Endothelial cell (in vitro differentiated cells): ENCODE data around the gene COL5A2. TPM values are rescaled to one million over a fixed set of nuclear protein-coding genes. Genes with fewer than 3 reads are reported as not detected.

Experiments
- DNase-seq: peaks from one replicate; pipeline ENCODE4 v3.0.0; 2021; ENCODE audit warnings: low spot score
- H3K27ac Mint-ChIP-seq: one replicate; pipeline ENCODE4 v1.8.0; 2021; ENCODE audit warnings: mixed read lengths, inconsistent platforms; ENCODE audit not compliant: unreplicated experiment
- H3K27me3 Mint-ChIP-seq: one replicate; pipeline ENCODE4 v1.8.0; 2021; ENCODE audit warnings: mild to moderate bottlenecking, moderate library complexity, mixed read lengths, inconsistent platforms; ENCODE audit not compliant: unreplicated experiment
- H3K36me3 Mint-ChIP-seq: one replicate; pipeline ENCODE4 v1.8.0; 2021; ENCODE audit warnings: mild to moderate bottlenecking, low read depth, mixed read lengths, inconsistent platforms; ENCODE audit not compliant: unreplicated experiment
- H3K4me1 Mint-ChIP-seq: one replicate; pipeline ENCODE4 v1.8.0; 2021; ENCODE audit warnings: mild to moderate bottlenecking, mixed read lengths, inconsistent platforms; ENCODE audit not compliant: unreplicated experiment
- H3K4me3 Mint-ChIP-seq: one replicate; pipeline ENCODE4 v1.8.0; 2021; ENCODE audit warnings: mild to moderate bottlenecking, mixed read lengths, inconsistent platforms; ENCODE audit not compliant: unreplicated experiment
- H3K9me3 Mint-ChIP-seq: one replicate; pipeline ENCODE4 v1.8.0; 2021; ENCODE audit warnings: mixed read lengths, inconsistent platforms; ENCODE audit not compliant: unreplicated experiment
- total RNA-seq: library from RNA; stranded (reverse); fragmentation: NEBNext Ultra II Directional; extraction: Animal tissue kit (Norgen Biotek cat#: 25700); gene quantifications from one replicate; pipeline ENCODE4 v1.2.1, GENCODE V29; 2021; ENCODE audit not compliant: unreplicated experiment
- TF ChIP-seq, protein P1 (sequence below): fragments of 200-600 bp; sonication (generic); IDR thresholded peaks from one replicate; pipeline ENCODE4 v1.5.0; 2021; ENCODE audit warnings: antibody characterized with exemption; ENCODE audit not compliant: unreplicated experiment

COL5A2 gene
- total RNA-seq, 1 donor from 2014 or later: 243 TPM

DNA sequence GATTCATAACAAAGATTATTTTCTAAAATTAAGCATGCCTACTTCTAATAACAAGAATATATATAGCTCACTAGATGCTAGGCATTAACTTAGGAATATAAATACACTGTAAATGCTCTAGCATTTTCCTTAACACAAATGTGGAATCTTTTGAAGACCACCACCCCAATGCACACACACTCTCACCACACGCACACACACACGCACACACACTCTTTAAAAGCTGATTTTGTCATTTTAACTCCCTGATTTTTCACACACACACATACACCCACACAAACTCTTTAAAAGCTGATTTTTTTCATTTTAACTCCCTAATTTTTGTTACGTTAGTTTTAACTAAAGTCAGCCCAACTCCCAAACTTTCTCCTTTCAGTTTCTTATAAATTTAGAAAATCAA lies 3.0 kb downstream of the COL5A2 start:
- Mint-ChIP-seq H3K27me3 (no peaks in the 10 kb centered on the region), H3K27ac (peak overlapping the region; percentile 1), H3K36me3 (no peaks in the 10 kb centered on the region), H3K4me1 (peaks cover 32% of the 10 kb centered on the region), H3K9me3 (no peaks in the 10 kb centered on the region), H3K4me3 (peak overlapping the region; percentile 93)
- DNase-seq: no peak
- TF ChIP-seq, protein P1, sequence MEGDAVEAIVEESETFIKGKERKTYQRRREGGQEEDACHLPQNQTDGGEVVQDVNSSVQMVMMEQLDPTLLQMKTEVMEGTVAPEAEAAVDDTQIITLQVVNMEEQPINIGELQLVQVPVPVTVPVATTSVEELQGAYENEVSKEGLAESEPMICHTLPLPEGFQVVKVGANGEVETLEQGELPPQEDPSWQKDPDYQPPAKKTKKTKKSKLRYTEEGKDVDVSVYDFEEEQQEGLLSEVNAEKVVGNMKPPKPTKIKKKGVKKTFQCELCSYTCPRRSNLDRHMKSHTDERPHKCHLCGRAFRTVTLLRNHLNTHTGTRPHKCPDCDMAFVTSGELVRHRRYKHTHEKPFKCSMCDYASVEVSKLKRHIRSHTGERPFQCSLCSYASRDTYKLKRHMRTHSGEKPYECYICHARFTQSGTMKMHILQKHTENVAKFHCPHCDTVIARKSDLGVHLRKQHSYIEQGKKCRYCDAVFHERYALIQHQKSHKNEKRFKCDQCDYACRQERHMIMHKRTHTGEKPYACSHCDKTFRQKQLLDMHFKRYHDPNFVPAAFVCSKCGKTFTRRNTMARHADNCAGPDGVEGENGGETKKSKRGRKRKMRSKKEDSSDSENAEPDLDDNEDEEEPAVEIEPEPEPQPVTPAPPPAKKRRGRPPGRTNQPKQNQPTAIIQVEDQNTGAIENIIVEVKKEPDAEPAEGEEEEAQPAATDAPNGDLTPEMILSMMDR: no peak

DNA sequence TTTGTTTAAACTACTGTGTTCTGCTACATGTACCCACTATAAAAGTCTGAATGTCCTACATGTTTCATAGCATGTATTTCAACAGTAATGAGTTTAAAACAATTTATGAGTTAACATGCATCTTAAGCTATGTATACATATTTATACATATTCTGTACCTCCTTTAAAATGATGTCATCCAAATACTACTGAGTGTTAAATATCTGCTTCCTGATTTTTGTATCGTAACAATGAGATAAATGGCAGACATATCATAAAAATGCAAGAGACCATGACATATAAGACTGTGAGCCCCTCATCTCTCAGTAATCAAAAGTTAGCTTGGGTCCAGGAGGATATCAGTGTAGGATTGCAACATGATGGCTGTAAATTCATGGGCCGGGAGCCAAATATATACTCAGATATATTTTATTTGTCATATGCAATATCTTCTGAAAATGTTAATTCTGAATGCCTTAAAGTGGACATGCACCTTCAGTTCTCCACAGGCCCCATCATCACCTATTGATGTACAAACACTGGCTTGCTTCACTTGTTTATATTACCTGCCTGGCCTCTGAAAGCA lies 3.6 kb downstream of the COL5A2 start:
- H3K27ac Mint-ChIP-seq: no peak overlapping the region
- DNase-seq: no peak
- TF ChIP-seq, protein P1: no peak
- peaks cover 32% of the 10 kb centered on the region for H3K4me1 Mint-ChIP-seq
- no peaks in the 10 kb centered on the region for H3K9me3 Mint-ChIP-seq
- H3K4me3 Mint-ChIP-seq: no peak overlapping the region
- H3K36me3 Mint-ChIP-seq: no peaks in the 10 kb centered on the region
- no peaks in the 10 kb centered on the region for H3K27me3 Mint-ChIP-seq

DNA sequence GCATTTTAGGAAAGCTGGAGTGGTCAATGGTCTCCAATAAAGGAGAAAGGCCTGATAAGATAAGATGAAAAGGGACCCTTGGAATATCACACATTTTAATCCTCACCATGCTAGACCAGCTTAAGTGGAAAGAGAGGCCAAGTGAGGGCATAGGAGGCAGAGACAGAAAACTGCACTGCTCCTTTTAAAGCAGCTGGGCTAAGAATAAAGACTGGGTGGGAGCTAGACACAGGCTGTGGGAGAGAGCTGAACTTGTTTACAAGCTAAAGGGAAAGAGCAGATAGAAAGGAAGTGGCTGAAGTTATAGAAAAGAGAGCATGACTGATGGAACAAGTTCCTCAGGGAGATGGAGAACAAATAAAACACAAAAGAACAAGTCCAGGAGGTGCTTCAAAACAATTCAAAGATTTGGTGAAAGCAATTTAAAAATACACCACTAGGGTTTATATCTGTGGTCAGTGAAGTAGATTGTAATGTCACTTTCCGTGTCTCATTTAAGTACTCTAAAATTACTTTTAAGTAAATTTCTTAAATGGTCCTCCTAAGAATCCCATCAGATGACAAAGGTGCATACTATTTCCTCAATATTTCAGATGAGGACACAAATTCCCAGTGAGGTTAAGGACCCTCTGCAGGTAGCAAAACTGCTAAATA lies 7.5 kb downstream of the COL5A2 start:
- H3K27ac Mint-ChIP-seq: no peak overlapping the region
- no peak for DNase-seq
- no peaks in the 10 kb centered on the region for H3K36me3 Mint-ChIP-seq
- no peaks in the 10 kb centered on the region for H3K27me3 Mint-ChIP-seq
- no peaks in the 10 kb centered on the region for H3K9me3 Mint-ChIP-seq
- peaks cover 13% of the 10 kb centered on the region for H3K4me1 Mint-ChIP-seq
- TF ChIP-seq, protein P1: peak; percentile 14
- H3K4me3 Mint-ChIP-seq: no peak overlapping the region

DNA sequence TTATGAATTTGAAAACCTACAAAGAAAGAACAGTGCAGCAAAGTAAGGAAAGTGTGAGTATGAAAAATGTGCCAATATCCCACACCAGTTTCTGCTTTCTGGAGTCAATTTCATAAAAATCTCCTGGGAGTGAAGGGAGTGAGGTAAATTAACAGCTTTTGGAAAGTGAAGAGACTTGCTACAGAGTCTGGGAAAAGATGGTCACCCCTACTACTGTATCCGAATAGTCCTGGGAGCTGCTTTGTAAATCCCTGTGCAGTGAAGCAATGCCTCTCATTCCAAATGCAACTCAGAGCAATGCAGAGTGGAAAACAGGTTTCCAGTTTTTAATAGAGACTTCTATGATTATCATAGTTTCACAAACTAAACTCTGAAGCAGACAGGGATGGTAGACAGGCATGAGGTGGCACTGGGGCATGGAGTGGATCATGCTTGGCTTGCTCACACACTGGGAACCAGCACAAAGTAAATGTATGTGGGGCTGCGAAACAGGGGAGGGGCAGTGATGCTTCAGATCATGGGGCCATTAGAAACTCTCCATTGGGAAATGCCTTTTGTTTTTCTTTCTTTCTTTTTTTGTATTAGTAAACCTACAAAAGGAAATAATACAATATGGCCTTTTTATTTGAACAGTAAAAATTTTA lies 10.6 kb downstream of the COL5A2 start:
- H3K27ac Mint-ChIP-seq: no peak overlapping the region
- TF ChIP-seq, protein P1: no peak
- no peaks in the 10 kb centered on the region for H3K27me3 Mint-ChIP-seq
- no peak overlapping the region for H3K4me3 Mint-ChIP-seq
- no peaks in the 10 kb centered on the region for H3K36me3 Mint-ChIP-seq
- no peak for DNase-seq
- peaks cover 3% of the 10 kb centered on the region for H3K4me1 Mint-ChIP-seq
- no peaks in the 10 kb centered on the region for H3K9me3 Mint-ChIP-seq
